Activated B cell treated with CpG ODN at 0.5 μM for 24 hours (primary cell): ENCODE data around the gene MPRIP. TPM values are rescaled to one million over a fixed set of nuclear protein-coding genes. Genes with fewer than 3 reads are reported as not detected.

Source experiments
- ATAC-seq: fragments of 200-7000 bp; cut with Tn5 transposase; one replicate; pipeline ENCODE4 v1.10.0; 2021; ENCODE audit warnings: low read depth, mild to moderate bottlenecking, moderate library complexity
- CTCF ChIA-PET: fragments of 350-600 bp; sonication (Branson Sonifier 250); formaldehyde crosslinking; loops from one replicate; lab custom pipeline; 2021; ENCODE audit warnings: antibody characterized with exemption; lab: Charles Lee
- POLR2A ChIA-PET: fragments of 350-600 bp; sonication (Branson Sonifier 250); formaldehyde crosslinking; loops from one replicate; lab custom pipeline; 2021; ENCODE audit warnings: antibody characterized with exemption; lab: Charles Lee
- DNase-seq: peaks from one replicate; pipeline ENCODE4 v3.0.0; 2022
- H3K27ac Mint-ChIP-seq: one replicate; pipeline ENCODE4 v1.8.0; 2020; ENCODE audit warnings: mixed read lengths
- H3K27me3 Mint-ChIP-seq: one replicate; pipeline ENCODE4 v1.8.0; 2021; ENCODE audit warnings: mixed read lengths
- H3K36me3 Mint-ChIP-seq: one replicate; pipeline ENCODE4 v1.8.0; 2021; ENCODE audit warnings: low read depth, mixed read lengths
- H3K4me1 Mint-ChIP-seq: one replicate; pipeline ENCODE4 v1.8.0; 2021; ENCODE audit warnings: mixed read lengths
- H3K4me3 Mint-ChIP-seq: one replicate; pipeline ENCODE4 v1.8.0; 2020; ENCODE audit warnings: mild to moderate bottlenecking, mixed read lengths
- H3K9me3 Mint-ChIP-seq: one replicate; pipeline ENCODE4 v1.8.0; 2020; ENCODE audit warnings: mixed read lengths
- intact Hi-C: fragments of 100-400 bp; cut with micrococcal nuclease; formaldehyde crosslinking; loops from one replicate; pipeline ENCODE4 v1.15.1; 2024
- total RNA-seq: library from RNA; stranded (reverse); gene quantifications from 2 replicates; pipeline ENCODE4 v1.2.3, GENCODE V29; 2022
- TF ChIP-seq, protein P1 (sequence below): fragments of 200-600 bp; IDR thresholded peaks from one replicate; pipeline ENCODE4 v1.8.0; 2022; ENCODE audit warnings: antibody characterized with exemption, mild to moderate bottlenecking

The MPRIP gene
- total RNA-seq, 1 donor from 2014 or later: 231 TPM

GRCh38 chr17:17064322-17064721, 22.1 kb downstream of the MPRIP start:
- ATAC-seq (no peak), DNase-seq (no peak)
- intact Hi-C loops: no loop called here
- H3K4me1 Mint-ChIP-seq: peaks cover 80% of the 10 kb centered on the region
- H3K27me3 Mint-ChIP-seq: no peaks in the 10 kb centered on the region
- TF ChIP-seq, protein P1, sequence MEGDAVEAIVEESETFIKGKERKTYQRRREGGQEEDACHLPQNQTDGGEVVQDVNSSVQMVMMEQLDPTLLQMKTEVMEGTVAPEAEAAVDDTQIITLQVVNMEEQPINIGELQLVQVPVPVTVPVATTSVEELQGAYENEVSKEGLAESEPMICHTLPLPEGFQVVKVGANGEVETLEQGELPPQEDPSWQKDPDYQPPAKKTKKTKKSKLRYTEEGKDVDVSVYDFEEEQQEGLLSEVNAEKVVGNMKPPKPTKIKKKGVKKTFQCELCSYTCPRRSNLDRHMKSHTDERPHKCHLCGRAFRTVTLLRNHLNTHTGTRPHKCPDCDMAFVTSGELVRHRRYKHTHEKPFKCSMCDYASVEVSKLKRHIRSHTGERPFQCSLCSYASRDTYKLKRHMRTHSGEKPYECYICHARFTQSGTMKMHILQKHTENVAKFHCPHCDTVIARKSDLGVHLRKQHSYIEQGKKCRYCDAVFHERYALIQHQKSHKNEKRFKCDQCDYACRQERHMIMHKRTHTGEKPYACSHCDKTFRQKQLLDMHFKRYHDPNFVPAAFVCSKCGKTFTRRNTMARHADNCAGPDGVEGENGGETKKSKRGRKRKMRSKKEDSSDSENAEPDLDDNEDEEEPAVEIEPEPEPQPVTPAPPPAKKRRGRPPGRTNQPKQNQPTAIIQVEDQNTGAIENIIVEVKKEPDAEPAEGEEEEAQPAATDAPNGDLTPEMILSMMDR: no peak
- peak overlapping the region; percentile 27 for H3K27ac Mint-ChIP-seq
- CTCF ChIA-PET: no interaction called here
- H3K4me3 Mint-ChIP-seq: no peak overlapping the region
- H3K36me3 Mint-ChIP-seq: peaks cover 18% of the 10 kb centered on the region
- POLR2A ChIA-PET: interaction anchor here (0.7 kb wide), 1 partner anchor 57 kb away, joined by 3 read pairs; no protein-coding TSS in a partner anchor
- H3K9me3 Mint-ChIP-seq: no peaks in the 10 kb centered on the region

DNA sequence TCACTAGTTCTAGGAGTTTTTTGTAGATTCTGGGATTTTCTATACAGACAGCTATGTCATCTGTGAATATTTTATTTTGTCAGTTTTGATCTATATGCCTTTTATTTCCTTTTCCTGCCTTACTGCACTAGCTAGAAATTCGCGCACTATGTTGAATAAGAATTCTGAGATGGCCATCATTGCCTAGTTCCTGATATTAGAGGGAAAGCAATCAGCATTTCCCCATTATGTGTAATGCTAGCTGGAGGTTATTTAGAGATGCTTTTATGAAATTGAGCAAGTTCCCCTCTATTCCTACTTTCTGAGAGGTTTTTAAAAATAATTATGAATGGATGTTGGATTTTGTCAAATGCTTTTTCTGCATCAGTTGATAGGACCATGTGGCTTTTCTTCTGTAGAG, 23.8 kb downstream of the MPRIP start:
- ATAC-seq: no peak
- Mint-ChIP-seq H3K4me1 (peaks cover 76% of the 10 kb centered on the region), H3K4me3 (no peak overlapping the region), H3K9me3 (peaks cover 4% of the 10 kb centered on the region), H3K27ac (no peak overlapping the region), H3K36me3 (peaks cover 27% of the 10 kb centered on the region), H3K27me3 (no peaks in the 10 kb centered on the region)
- intact Hi-C loops: no loop called here
- ChIA-PET POLR2A (no interaction called here), CTCF (no interaction called here)
- TF ChIP-seq, protein P1: no peak
- no peak for DNase-seq

GRCh38 chr17:17067257-17067656, 25.0 kb downstream of the MPRIP start:
- H3K4me1 Mint-ChIP-seq: peaks cover 75% of the 10 kb centered on the region
- H3K9me3 Mint-ChIP-seq: peaks cover 4% of the 10 kb centered on the region
- ATAC-seq (no peak), DNase-seq (no peak)
- H3K27me3 Mint-ChIP-seq: no peaks in the 10 kb centered on the region
- ChIA-PET CTCF (no interaction called here), POLR2A (interaction anchor here (0.7 kb wide), 1 partner anchor 43 kb away, joined by 3 read pairs; no protein-coding TSS in a partner anchor)
- TF ChIP-seq, protein P1: no peak
- no peak overlapping the region for H3K27ac Mint-ChIP-seq
- no peak overlapping the region for H3K4me3 Mint-ChIP-seq
- intact Hi-C loops: no loop called here
- H3K36me3 Mint-ChIP-seq: peaks cover 36% of the 10 kb centered on the region

- ATAC-seq (no peak), DNase-seq (no peak)
- no peaks in the 10 kb centered on the region for H3K27me3 Mint-ChIP-seq
- CTCF ChIA-PET: no interaction called here
- TF ChIP-seq, protein P1: no peak
- POLR2A ChIA-PET: no interaction called here
- H3K36me3 Mint-ChIP-seq: peaks cover 33% of the 10 kb centered on the region
- no peak overlapping the region for H3K27ac Mint-ChIP-seq
- H3K4me3 Mint-ChIP-seq: no peak overlapping the region
- peaks cover 4% of the 10 kb centered on the region for H3K9me3 Mint-ChIP-seq
- peaks cover 75% of the 10 kb centered on the region for H3K4me1 Mint-ChIP-seq
- intact Hi-C loops: no loop called here
Measured at GRCh38 chr17:17069849-17070248, 27.6 kb downstream of the MPRIP start.

- ChIA-PET POLR2A (no interaction called here), CTCF (no interaction called here)
- peaks cover 70% of the 10 kb centered on the region for H3K4me1 Mint-ChIP-seq
- peaks cover 4% of the 10 kb centered on the region for H3K9me3 Mint-ChIP-seq
- H3K4me3 Mint-ChIP-seq: no peak overlapping the region
- TF ChIP-seq, protein P1: no peak
- no peaks in the 10 kb centered on the region for H3K27me3 Mint-ChIP-seq
- no peak for DNase-seq
- ATAC-seq: no peak
- no peak overlapping the region for H3K27ac Mint-ChIP-seq
- peaks cover 39% of the 10 kb centered on the region for H3K36me3 Mint-ChIP-seq
- intact Hi-C loops: no loop called here
Measured at GRCh38 chr17:17070931-17071330, 28.7 kb downstream of the MPRIP start.
